SK-N-MC (cell line): ENCODE measurements around the gene ICAM1.
"Not testable (repeated sequence)": the region's sequence is repeated elsewhere in the genome, so short reads cannot be mapped to it uniquely, and the experiment has no call there.

ENCODE experiments used
- DNase-seq: peaks from one replicate; pipeline ENCODE4 v3.0.0-alpha.2; 2011; ENCODE audit warnings: low read depth, low spot score
- H3K27ac ChIP-seq: fragments of 200-600 bp; sonication (generic); 2 replicates; pipeline ENCODE4 v1.5.1; 2016; ENCODE audit warnings: mixed run types
- H3K36me3 ChIP-seq: fragments of 200-600 bp; sonication (generic); 2 replicates; pipeline ENCODE4 v1.6.1; 2017; ENCODE audit warnings: antibody characterized with exemption, low read length, mixed read lengths; ENCODE audit not compliant: insufficient read depth
- H3K4me3 ChIP-seq: fragments of 200-600 bp; sonication (generic); 2 replicates; pipeline ENCODE4 v1.5.1; 2016
- H3K9ac ChIP-seq: fragments of 200-600 bp; sonication (generic); 2 replicates; pipeline ENCODE4 v1.8.0; 2017; ENCODE audit warnings: mixed run types, mixed read lengths; ENCODE audit not compliant: insufficient read length
- H3K9me3 ChIP-seq: fragments of 200-600 bp; sonication (generic); 2 replicates; pipeline ENCODE4 v1.6.1; 2017; ENCODE audit warnings: low read depth, mild to moderate bottlenecking, antibody characterized with exemption, low read length, moderate library complexity, mixed read lengths
- EZH2 ChIP-seq: fragments of 200-600 bp; sonication (generic); IDR thresholded peaks from one replicate; pipeline ENCODE4 v1.6.1; 2017; ENCODE audit warnings: antibody characterized with exemption
- FOXP2 ChIP-seq: optimal IDR thresholded peaks from 2 replicates; pipeline ENCODE3; 2011; ENCODE audit warnings: mild to moderate bottlenecking, moderate library complexity; ENCODE audit not compliant: insufficient read depth; ENCODE audit errors: extremely low read length, control extremely low read depth
- POLR2AphosphoS5 ChIP-seq: IDR thresholded peaks from 2 replicates; pipeline ENCODE4 v1.6.1; 2012; ENCODE audit warnings: mild to moderate bottlenecking, low read depth, low read length, borderline replicate concordance

ICAM1 gene

GRCh38 chr19:10237702-10238101, 33.2 kb upstream of the ICAM1 start:
- no peak overlapping the region for H3K4me3 ChIP-seq
- TF ChIP-seq POLR2AphosphoS5 = no peak
- no peak for TF ChIP-seq FOXP2
- TF ChIP-seq EZH2 = no peak
- DNase-seq = no peak
- no peaks in the 10 kb centered on the region for H3K9me3 ChIP-seq
- H3K27ac ChIP-seq = no peak overlapping the region
- no peaks in the 10 kb centered on the region for H3K36me3 ChIP-seq
- no peak overlapping the region for H3K9ac ChIP-seq

- no peak overlapping the region for H3K4me3 ChIP-seq
- no peaks in the 10 kb centered on the region for H3K9me3 ChIP-seq
- DNase-seq = no peak
- H3K9ac ChIP-seq = no peak overlapping the region
- H3K27ac ChIP-seq = no peak overlapping the region
- TF ChIP-seq EZH2 (no peak), POLR2AphosphoS5 (no peak), FOXP2 (no peak)
- no peaks in the 10 kb centered on the region for H3K36me3 ChIP-seq
Observed at GRCh38 chr19:10238172-10238783, 32.6 kb upstream of the ICAM1 start.

GRCh38 chr19:10241826-10242449, 29.0 kb upstream of the ICAM1 start:
- not testable (repeated sequence) for H3K36me3 ChIP-seq, DNase-seq, H3K9me3 ChIP-seq, H3K9ac ChIP-seq, H3K4me3 ChIP-seq, H3K27ac ChIP-seq

GRCh38 chr19:10243606-10244005, 27.3 kb upstream of the ICAM1 start:
- no peaks in the 10 kb centered on the region for H3K36me3 ChIP-seq
- no peaks in the 10 kb centered on the region for H3K9me3 ChIP-seq
- no peak overlapping the region for H3K27ac ChIP-seq
- H3K9ac ChIP-seq = no peak overlapping the region
- H3K4me3 ChIP-seq = no peak overlapping the region
- DNase-seq = no peak
- TF ChIP-seq FOXP2 (no peak), EZH2 (no peak), POLR2AphosphoS5 (no peak)

- H3K36me3 ChIP-seq = no peaks in the 10 kb centered on the region
- DNase-seq = no peak
- H3K9me3 ChIP-seq = no peaks in the 10 kb centered on the region
- TF ChIP-seq EZH2 (no peak), POLR2AphosphoS5 (no peak), FOXP2 (no peak)
- H3K4me3 ChIP-seq = no peak overlapping the region
- no peak overlapping the region for H3K9ac ChIP-seq
- H3K27ac ChIP-seq = no peak overlapping the region
Observed at GRCh38 chr19:10245189-10245939, 25.6 kb upstream of the ICAM1 start.

GRCh38 chr19:10246511-10246910, 24.4 kb upstream of the ICAM1 start:
- Histone ChIP-seq H3K27ac (no peak overlapping the region), H3K36me3 (no peaks in the 10 kb centered on the region), H3K9me3 (no peaks in the 10 kb centered on the region), H3K4me3 (no peak overlapping the region), H3K9ac (no peak overlapping the region)
- TF ChIP-seq POLR2AphosphoS5 = no peak
- TF ChIP-seq FOXP2 = no peak
- no peak for TF ChIP-seq EZH2
- no peak for DNase-seq

- peak within 1 kb of the TSS; percentile 81 for H3K27ac ChIP-seq
- peak; percentile 95 for DNase-seq
- no peaks in the 10 kb centered on the region for H3K9me3 ChIP-seq
- peaks cover 18% of the 10 kb centered on the region for H3K36me3 ChIP-seq
- peak within 1 kb of the TSS; percentile 100 for H3K4me3 ChIP-seq
- TF ChIP-seq FOXP2 (no peak), EZH2 (no peak), POLR2AphosphoS5 (peak; percentile 84)
- peak within 1 kb of the TSS; percentile 86 for H3K9ac ChIP-seq
Observed at GRCh38 chr19:10251792-10252694, 18.9 kb upstream of the ICAM1 start, which contains the start of gene MRPL4. MRPL4 (plus strand) TSS chr19:10252214; CDS start chr19:10252254, 40 bp downstream.

GRCh38 chr19:10252707-10253106, 18.2 kb upstream of the ICAM1 start:
- TF ChIP-seq FOXP2 (no peak), EZH2 (no peak), POLR2AphosphoS5 (no peak)

More at GRCh38 chr19:10252707-10253106, 18.2 kb upstream of the ICAM1 start:
- H3K9me3 ChIP-seq = no peaks in the 10 kb centered on the region
- no peak for DNase-seq
- H3K4me3 ChIP-seq = peak overlapping the region; percentile 100
- H3K27ac ChIP-seq = no peak overlapping the region
- H3K36me3 ChIP-seq = peaks cover 24% of the 10 kb centered on the region
- H3K9ac ChIP-seq = peak overlapping the region; percentile 86
